Kidney (tissue), 14 donors: ENCODE data around the gene FDX2. TPM values are rescaled to one million over a fixed set of nuclear protein-coding genes. Genes with fewer than 3 reads are reported as not detected.

Source experiments
- DNase-seq, 5 donors: peaks; one replicate each; pipeline ENCODE4 v3.0.0-alpha.2; 2013 to 2020
- FAIRE-seq: peaks from 2 replicates; lab custom pipeline; 2012; peaks lifted over from hg19 to GRCh38; lab: Jason Lieb, UNC
- H3K27ac ChIP-seq, 2 donors: one replicate each; pipeline ENCODE4 v1.7.0; 2013; ENCODE audit warnings: low read depth in 2 of 2, low read length in 2 of 2, inconsistent platforms in 1 of 2
- H3K27me3 ChIP-seq: one replicate; pipeline ENCODE4 v1.7.1; 2013; ENCODE audit warnings: low read length, inconsistent platforms; ENCODE audit not compliant: control insufficient read depth, insufficient read depth
- H3K36me3 ChIP-seq, 3 donors: one replicate each; pipeline versions ENCODE4 v1.7.0 to v1.7.1; 2013; ENCODE audit warnings: low read length in 3 of 3, control low read depth in 1 of 3, inconsistent platforms in 1 of 3; ENCODE audit not compliant: insufficient read depth in 3 of 3, control insufficient read depth in 2 of 3
- H3K4me1 ChIP-seq, 3 donors: one replicate each; pipeline versions ENCODE4 v1.7.0 to v1.7.1; 2013; ENCODE audit warnings: low read length in 3 of 3, inconsistent platforms in 1 of 3, low read depth in 1 of 3; ENCODE audit not compliant: control insufficient read depth in 2 of 3, insufficient read depth in 2 of 3
- H3K4me3 ChIP-seq, 3 donors: one replicate each; pipeline versions ENCODE4 v1.7.0 to v1.8.1; 2013; ENCODE audit warnings: low read length in 3 of 3, control low read depth in 1 of 3, inconsistent platforms in 1 of 3
- H3K9ac ChIP-seq, 3 donors: one replicate each; pipeline versions ENCODE4 v1.7.0 to v1.7.1; 2013; ENCODE audit warnings: low read length in 3 of 3, control low read depth in 1 of 3, inconsistent platforms in 1 of 3
- H3K9me3 ChIP-seq, 3 donors: one replicate each; pipeline versions ENCODE4 v1.7.0 to v1.7.1; 2013; ENCODE audit warnings: low read length in 3 of 3, control low read depth in 1 of 3, inconsistent platforms in 1 of 3; ENCODE audit not compliant: control insufficient read depth in 2 of 3, insufficient read depth in 1 of 3
- CTCF ChIP-seq: IDR thresholded peaks from 3 replicates; pipeline ENCODE4 v1.5.1; 2012; ENCODE audit warnings: mild to moderate bottlenecking, moderate library complexity, borderline replicate concordance; ENCODE audit not compliant: insufficient read depth; ENCODE audit errors: extremely low read depth
- intact Hi-C: fragments of 100-400 bp; cut with DNase I; formaldehyde crosslinking; loops from one replicate; pipeline ENCODE4 v1.11.1; 2022
- polyA plus RNA-seq: library from polyadenylated mRNA; stranded (reverse); fragments of 350-450 nt; fragmentation: Illumina TruSeq; extraction: RNeasy Lipid Tissue Mini Kit (QIAGEN cat#74804); gene quantifications from one replicate; pipeline ENCODE4 v1.2.3, GENCODE V29; 2014; ENCODE audit warnings: low read depth, low replicate concordance; ENCODE audit not compliant: insufficient read depth
- total RNA-seq: library from RNA; stranded (reverse); fragmentation: NEBNext Ultra II Directional; extraction: Animal tissue kit (Norgen Biotek cat#: 25700); gene quantifications from one replicate; pipeline ENCODE4 v1.2.1, GENCODE V29; 2021
- donor health status: control.
- donor health status: control.
- donor health status: control.
- donor health status: control.
- donor health status: control.
- donor health status: DM: yes; HTN: yes; CAD: no.
- donor health status: Normal renal cell carcinoma (clear cell type).

The FDX2 gene
- total and polyA plus RNA-seq, 2 donors from 2014 or later: 20.1 to 88.4 TPM

DNA sequence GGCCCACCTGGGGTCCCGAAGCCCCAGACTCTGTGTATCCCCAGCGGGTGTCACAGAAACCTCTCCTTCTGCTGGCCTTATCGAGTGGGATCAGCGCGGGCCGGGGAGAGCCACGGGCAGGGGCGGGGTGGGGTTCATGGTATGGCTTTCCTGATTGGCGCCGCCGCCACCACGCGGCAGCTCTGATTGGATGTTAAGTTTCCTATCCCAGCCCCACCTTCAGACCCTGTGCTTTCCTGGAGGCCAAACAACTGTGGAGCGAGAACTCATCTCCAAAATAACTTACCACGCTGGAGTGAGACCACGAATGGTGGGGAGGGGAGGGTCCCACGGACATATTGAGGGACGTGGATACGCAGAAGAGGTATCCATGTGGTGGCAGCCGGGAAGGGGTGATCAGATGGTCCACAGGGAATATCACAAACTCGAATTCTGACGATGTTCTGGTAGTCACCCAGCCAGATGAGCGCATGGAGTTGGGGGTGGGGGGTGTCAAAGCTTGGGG is 27.1 kb downstream of the FDX2 start:
- H3K9ac ChIP-seq: no peak overlapping the region
- TF ChIP-seq CTCF: no peak
- H3K27me3 ChIP-seq: peaks cover 37% of the 10 kb centered on the region
- no peak overlapping the region for H3K4me3 ChIP-seq
- H3K27ac ChIP-seq: no peak overlapping the region
- no peak for FAIRE-seq
- H3K9me3 ChIP-seq: no peaks in the 10 kb centered on the region
- DNase-seq: peak in 3 of 5 donors; percentile 53 to 64 (median 59)
- peaks cover 0 to 3% (median 0%) of the 10 kb centered on the region in 3 donors for H3K36me3 ChIP-seq
- peaks cover 0 to 28% (median 7%) of the 10 kb centered on the region in 3 donors for H3K4me1 ChIP-seq
- intact Hi-C loops: no loop called here

- Histone ChIP-seq H3K27ac (peak within 1 kb of the TSS in 1 of 2 donors; percentile 0), H3K4me3 (no peak within 1 kb of the TSS), H3K9ac (no peak within 1 kb of the TSS), H3K36me3 (peaks cover 0 to 3% (median 0%) of the 10 kb centered on the region in 3 donors), H3K9me3 (no peaks in the 10 kb centered on the region), H3K27me3 (peaks cover 24% of the 10 kb centered on the region), H3K4me1 (peaks cover 0 to 24% (median 7%) of the 10 kb centered on the region in 3 donors)
- DNase-seq (peak in 4 of 5 donors; percentile 73 to 97 (median 88)), FAIRE-seq (no peak)
- TF ChIP-seq CTCF: no peak
- intact Hi-C loops: no loop called here
These were observed 28.7 kb downstream of the FDX2 start, which contains the start of gene ICAM4 for GRCh38 chr19:10286803-10287737. Gene ICAM4, plus strand, starts transcription at chr19:10286955. Its CDS starts 58 bp downstream, at chr19:10287013.

GRCh38 chr19:10285393-10285792 is 30.4 kb downstream of the FDX2 start:
- Histone ChIP-seq H3K36me3 (peaks cover 0 to 3% (median 0%) of the 10 kb centered on the region in 3 donors), H3K4me3 (no peak overlapping the region), H3K9ac (no peak overlapping the region), H3K9me3 (no peaks in the 10 kb centered on the region), H3K27ac (no peak overlapping the region), H3K27me3 (peaks cover 16% of the 10 kb centered on the region), H3K4me1 (peaks cover 0 to 8% (median 4%) of the 10 kb centered on the region in 3 donors)
- intact Hi-C loops: no loop called here
- FAIRE-seq: no peak
- no peak for TF ChIP-seq CTCF
- DNase-seq: no peak
